ENCODE results near the gene CIBAR2.
A peak's percentile ranks its signal among the peaks of the same experiment; 100 is the strongest.

Gene CIBAR2

GRCh38 chr16:85101956-85102630 is 10.2 kb downstream of the CIBAR2 start:
- no peak for DNase-seq

GRCh38 chr16:85100265-85100664 is 12.0 kb downstream of the CIBAR2 start:
- DNase-seq: no peak

GRCh38 chr16:85098565-85098964 is 13.7 kb downstream of the CIBAR2 start:
- DNase-seq: no peak

- DNase-seq: no peak
Measured at GRCh38 chr16:85096921-85097320, 15.4 kb downstream of the CIBAR2 start.

GRCh38 chr16:85094812-85095211 is 17.5 kb downstream of the CIBAR2 start:
- DNase-seq: no peak

GRCh38 chr16:85094176-85094805 is 18.0 kb downstream of the CIBAR2 start:
- DNase-seq: no peak

- DNase-seq: no peak
Measured at GRCh38 chr16:85093705-85094104, 18.6 kb downstream of the CIBAR2 start.

- no peak for DNase-seq
Measured at GRCh38 chr16:85092851-85093250, 19.4 kb downstream of the CIBAR2 start.

- no peak for DNase-seq
Measured at GRCh38 chr16:85092309-85092708, 20.0 kb downstream of the CIBAR2 start.

- no peak for DNase-seq
Measured at GRCh38 chr16:85091522-85091910, 20.8 kb downstream of the CIBAR2 start.

- no peak for DNase-seq
Measured at GRCh38 chr16:85090873-85091521, 21.3 kb downstream of the CIBAR2 start.

- no peak for DNase-seq
Measured at GRCh38 chr16:85090181-85090580, 22.1 kb downstream of the CIBAR2 start.

- DNase-seq: no peak
Measured at GRCh38 chr16:85089525-85089924, 22.7 kb downstream of the CIBAR2 start.

- DNase-seq: no peak
Measured at GRCh38 chr16:85088570-85089199, 23.6 kb downstream of the CIBAR2 start.

- no peak for DNase-seq
Measured at GRCh38 chr16:85087899-85088569, 24.2 kb downstream of the CIBAR2 start.

- DNase-seq: peak; percentile 69
Measured at GRCh38 chr16:85086347-85087291, 25.7 kb downstream of the CIBAR2 start.

- DNase-seq: no peak
Measured at GRCh38 chr16:85085721-85086120, 26.6 kb downstream of the CIBAR2 start.

- no peak for DNase-seq
Measured at GRCh38 chr16:85084841-85085510, 27.3 kb downstream of the CIBAR2 start.

- no peak for DNase-seq
Measured at GRCh38 chr16:85083051-85083639, 29.1 kb downstream of the CIBAR2 start.

- no peak for DNase-seq
Measured at GRCh38 chr16:85082173-85083050, 29.9 kb downstream of the CIBAR2 start.
